SK-N-SH treated with all-trans-retinoic acid at 6 μM for 48 hours (cell line): ENCODE measurements around the gene RLBP1.
"Not testable (repeated sequence)": the region's sequence is repeated elsewhere in the genome, so short reads cannot be mapped to it uniquely, and the experiment has no call there.

ENCODE experiments used
- ATAC-seq: fragments of 200-7000 bp; cut with Tn5 transposase; 3 replicates; pipeline ENCODE4 v1.9.1; 2020; ENCODE audit warnings: mild to moderate bottlenecking, moderate library complexity
- ARNTL ChIP-seq: fragments of 450-650 bp; formaldehyde crosslinking; IDR thresholded peaks from 2 replicates; pipeline ENCODE4 v1.5.0; 2020; ENCODE audit warnings: low read depth, mild to moderate bottlenecking, moderate library complexity, borderline replicate concordance
- BACH2 ChIP-seq: fragments of 250-450 bp; sonication (Bioruptor Pico); IDR thresholded peaks from 2 replicates; pipeline ENCODE4 v1.9.0; 2021; ENCODE audit warnings: mild to moderate bottlenecking, borderline replicate concordance
- CREB5 ChIP-seq: fragments of 250-450 bp; sonication (Bioruptor Pico); IDR thresholded peaks from 2 replicates; pipeline ENCODE4 v1.5.1; 2020; ENCODE audit warnings: low read depth, mild to moderate bottlenecking, moderate library complexity
- CSDC2 ChIP-seq: fragments of 250-450 bp; sonication (Bioruptor Pico); IDR thresholded peaks from 2 replicates; pipeline ENCODE4 v1.5.0; 2020; ENCODE audit warnings: mild to moderate bottlenecking, moderate library complexity
- GLIS3 ChIP-seq: fragments of 250-450 bp; sonication (Bioruptor Pico); IDR thresholded peaks from 2 replicates; pipeline ENCODE4 v1.5.0; 2020; ENCODE audit warnings: mild to moderate bottlenecking, moderate library complexity
- PPARA ChIP-seq: fragments of 250-450 bp; sonication (Bioruptor Pico); IDR thresholded peaks from 2 replicates; pipeline ENCODE4 v1.5.0; 2020; ENCODE audit warnings: mild to moderate bottlenecking, borderline replicate concordance
- SNAI2 ChIP-seq: fragments of 250-450 bp; sonication (Bioruptor Pico); IDR thresholded peaks from 2 replicates; pipeline ENCODE4 v1.5.0; 2020; ENCODE audit warnings: mild to moderate bottlenecking, moderate library complexity
- TCF4 ChIP-seq: fragments of 250-450 bp; sonication (Bioruptor Pico); IDR thresholded peaks from 2 replicates; pipeline ENCODE4 v1.8.0; 2021; ENCODE audit warnings: mild to moderate bottlenecking, moderate library complexity, borderline replicate concordance
- TOX ChIP-seq: fragments of 250-450 bp; sonication (Bioruptor Pico); IDR thresholded peaks from 2 replicates; pipeline ENCODE4 v1.8.0; 2021; ENCODE audit warnings: mild to moderate bottlenecking, moderate library complexity, borderline replicate concordance
- TSHZ2 ChIP-seq: fragments of 250-450 bp; sonication (Bioruptor Pico); IDR thresholded peaks from 2 replicates; pipeline ENCODE4 v1.5.0; 2020; ENCODE audit warnings: mild to moderate bottlenecking, moderate library complexity
- ZC3H10 ChIP-seq: fragments of 250-450 bp; sonication (Bioruptor Pico); IDR thresholded peaks from 2 replicates; pipeline ENCODE4 v1.5.1; 2021; ENCODE audit warnings: mild to moderate bottlenecking, moderate library complexity
- ZFP3 ChIP-seq: fragments of 250-450 bp; sonication (Bioruptor Pico); IDR thresholded peaks from 2 replicates; pipeline ENCODE4 v1.5.0; 2020; ENCODE audit warnings: mild to moderate bottlenecking, moderate library complexity
- ZNF565 ChIP-seq: fragments of 450-650 bp; formaldehyde crosslinking; conservative IDR thresholded peaks from 2 replicates; pipeline ENCODE4 v1.5.0; 2020; ENCODE audit warnings: low read depth, mild to moderate bottlenecking, moderate library complexity
- ZNF70 ChIP-seq: fragments of 450-650 bp; formaldehyde crosslinking; IDR thresholded peaks from 2 replicates; pipeline ENCODE4 v1.5.0; 2020; ENCODE audit warnings: mild to moderate bottlenecking, moderate library complexity
- ZNF8 ChIP-seq: fragments of 450-650 bp; formaldehyde crosslinking; IDR thresholded peaks from 2 replicates; pipeline ENCODE4 v1.5.0; 2020; ENCODE audit warnings: mild to moderate bottlenecking, moderate library complexity
- TF ChIP-seq, protein P1 (sequence below): fragments of 250-450 bp; sonication (Bioruptor Pico); IDR thresholded peaks from 2 replicates; pipeline ENCODE4 v1.5.1; 2021; ENCODE audit warnings: mild to moderate bottlenecking, moderate library complexity

The RLBP1 gene

DNA sequence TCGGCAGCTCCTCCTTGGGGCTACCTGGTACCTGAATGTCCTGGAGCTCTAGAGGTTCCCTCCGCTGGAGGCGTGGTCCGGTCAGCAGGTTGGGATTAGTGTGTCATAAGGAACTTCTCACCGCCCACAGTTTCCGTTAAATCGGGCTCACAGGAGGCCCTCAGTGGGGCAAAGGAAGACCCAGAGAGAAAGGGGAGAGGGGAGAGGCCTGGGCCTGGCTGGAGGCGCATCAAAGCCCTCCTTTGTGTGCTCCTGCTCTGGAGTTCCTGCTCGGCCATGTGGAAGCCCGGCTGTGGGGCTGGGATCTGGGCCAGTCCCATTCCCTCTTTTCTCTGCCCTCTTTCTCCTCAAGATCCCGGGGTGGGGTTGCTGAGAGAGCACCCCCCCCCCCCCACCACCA is at the start of gene RLBP1:
TSS of gene RLBP1 (minus strand) at position 37 of the 400 bp plus-strand sequence. CDS start 2,604 bp downstream, outside the sequence.
- no peak for TF ChIP-seq ZC3H10
- no peak for TF ChIP-seq TOX (CRISPR knock-in tag)
- TF ChIP-seq SNAI2 (CRISPR knock-in tag): no peak
- TF ChIP-seq TSHZ2: no peak
- no peak for TF ChIP-seq ZNF70
- TF ChIP-seq, protein P1, sequence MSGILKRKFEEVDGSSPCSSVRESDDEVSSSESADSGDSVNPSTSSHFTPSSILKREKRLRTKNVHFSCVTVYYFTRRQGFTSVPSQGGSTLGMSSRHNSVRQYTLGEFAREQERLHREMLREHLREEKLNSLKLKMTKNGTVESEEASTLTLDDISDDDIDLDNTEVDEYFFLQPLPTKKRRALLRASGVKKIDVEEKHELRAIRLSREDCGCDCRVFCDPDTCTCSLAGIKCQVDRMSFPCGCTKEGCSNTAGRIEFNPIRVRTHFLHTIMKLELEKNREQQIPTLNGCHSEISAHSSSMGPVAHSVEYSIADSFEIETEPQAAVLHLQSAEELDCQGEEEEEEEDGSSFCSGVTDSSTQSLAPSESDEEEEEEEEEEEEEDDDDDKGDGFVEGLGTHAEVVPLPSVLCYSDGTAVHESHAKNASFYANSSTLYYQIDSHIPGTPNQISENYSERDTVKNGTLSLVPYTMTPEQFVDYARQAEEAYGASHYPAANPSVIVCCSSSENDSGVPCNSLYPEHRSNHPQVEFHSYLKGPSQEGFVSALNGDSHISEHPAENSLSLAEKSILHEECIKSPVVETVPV: no peak
- TF ChIP-seq CREB5 (CRISPR knock-in tag): no peak
- TF ChIP-seq TCF4 (CRISPR knock-in tag): no peak
- no peak for TF ChIP-seq BACH2 (CRISPR knock-in tag)
- no peak for TF ChIP-seq ZFP3 (CRISPR knock-in tag)

GRCh38 chr15:89250142-89250541 is 28.8 kb upstream of the RLBP1 start:
- ATAC-seq: not testable (repeated sequence)
- TF ChIP-seq ZNF8 (CRISPR knock-in tag): peak; percentile 69
- TF ChIP-seq, all 23 proteins: peak for 1; not testable (repeated sequence) for 22

More for the DNA sequence above, at the start of gene RLBP1:
- ATAC-seq: no peak

GRCh38 chr15:89248584-89248983 is 27.2 kb upstream of the RLBP1 start:
- ATAC-seq: no peak
- no peak for TF ChIP-seq GLIS3 (CRISPR knock-in tag)
- TF ChIP-seq ZNF565 (CRISPR knock-in tag): no peak
- TF ChIP-seq BACH2 (CRISPR knock-in tag): no peak
- TF ChIP-seq, protein P1: no peak
- no peak for TF ChIP-seq ZFP3 (CRISPR knock-in tag)
- no peak for TF ChIP-seq PPARA (CRISPR knock-in tag)
- no peak for TF ChIP-seq ARNTL (CRISPR knock-in tag)
- TF ChIP-seq TSHZ2: no peak
- TF ChIP-seq TOX (CRISPR knock-in tag): no peak
- TF ChIP-seq CREB5 (CRISPR knock-in tag): no peak
- TF ChIP-seq, all 23 proteins: peak for 0

DNA sequence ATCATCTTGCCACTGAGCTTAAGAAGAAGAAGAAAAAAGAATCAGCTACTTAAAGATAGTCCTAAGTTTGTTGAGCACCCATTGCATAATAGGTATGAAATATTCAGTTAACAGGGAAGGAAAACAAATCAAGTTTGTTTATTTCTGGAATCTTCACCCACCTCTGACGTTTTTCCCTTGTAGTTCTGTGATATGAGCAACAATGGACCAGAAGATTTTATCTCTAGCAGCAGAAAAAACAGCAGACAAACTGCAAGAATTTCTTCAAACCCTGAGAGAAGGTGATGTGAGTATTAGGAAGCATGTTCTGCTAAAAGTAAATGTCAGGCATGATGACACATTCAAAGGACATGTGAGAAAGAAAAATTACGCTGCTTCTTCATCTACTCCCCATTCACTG is 26.1 kb upstream of the RLBP1 start:
- no peak for ATAC-seq
- TF ChIP-seq BACH2 (CRISPR knock-in tag) (no peak), CSDC2 (CRISPR knock-in tag) (no peak), TOX (CRISPR knock-in tag) (no peak)
- TF ChIP-seq, all 23 proteins: peak for 0
